Measurements from ENCODE around the gene TMCC2.
"Not testable (repeated sequence)": the region's sequence is repeated elsewhere in the genome, so short reads cannot be mapped to it uniquely, and the experiment has no call there.

The TMCC2 gene

DNA sequence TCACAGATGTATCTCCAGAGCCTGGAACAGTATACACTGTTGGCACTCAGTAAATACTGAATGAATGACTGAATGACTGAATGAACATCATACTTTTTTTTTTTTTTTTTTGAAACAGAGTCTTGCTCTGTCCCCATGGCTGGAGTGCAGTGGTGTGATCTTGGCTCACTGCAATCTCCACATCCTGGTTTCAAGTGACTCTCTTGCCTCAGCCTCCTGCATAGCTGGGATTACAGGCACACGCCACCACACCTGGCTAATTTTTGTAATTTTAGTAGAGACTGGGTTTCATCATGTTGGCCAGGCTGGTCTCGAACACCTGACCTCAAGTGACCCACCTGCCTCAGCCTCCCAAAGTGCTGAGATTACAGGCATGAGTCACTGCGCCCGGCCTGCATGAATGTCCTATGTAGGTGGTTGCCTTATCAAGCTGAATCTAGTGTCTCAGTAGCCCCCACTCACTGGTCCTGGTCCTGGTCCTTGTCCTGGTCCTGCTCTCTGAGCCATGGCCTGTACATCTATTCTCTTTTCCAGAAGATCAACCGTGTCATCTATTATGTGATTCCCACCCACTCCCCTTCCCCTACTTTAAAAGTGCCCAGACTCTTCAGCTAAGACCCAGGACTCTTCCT lies 69.9 kb downstream of the TMCC2 start:
- not testable (repeated sequence) for ATAC-seq

DNA sequence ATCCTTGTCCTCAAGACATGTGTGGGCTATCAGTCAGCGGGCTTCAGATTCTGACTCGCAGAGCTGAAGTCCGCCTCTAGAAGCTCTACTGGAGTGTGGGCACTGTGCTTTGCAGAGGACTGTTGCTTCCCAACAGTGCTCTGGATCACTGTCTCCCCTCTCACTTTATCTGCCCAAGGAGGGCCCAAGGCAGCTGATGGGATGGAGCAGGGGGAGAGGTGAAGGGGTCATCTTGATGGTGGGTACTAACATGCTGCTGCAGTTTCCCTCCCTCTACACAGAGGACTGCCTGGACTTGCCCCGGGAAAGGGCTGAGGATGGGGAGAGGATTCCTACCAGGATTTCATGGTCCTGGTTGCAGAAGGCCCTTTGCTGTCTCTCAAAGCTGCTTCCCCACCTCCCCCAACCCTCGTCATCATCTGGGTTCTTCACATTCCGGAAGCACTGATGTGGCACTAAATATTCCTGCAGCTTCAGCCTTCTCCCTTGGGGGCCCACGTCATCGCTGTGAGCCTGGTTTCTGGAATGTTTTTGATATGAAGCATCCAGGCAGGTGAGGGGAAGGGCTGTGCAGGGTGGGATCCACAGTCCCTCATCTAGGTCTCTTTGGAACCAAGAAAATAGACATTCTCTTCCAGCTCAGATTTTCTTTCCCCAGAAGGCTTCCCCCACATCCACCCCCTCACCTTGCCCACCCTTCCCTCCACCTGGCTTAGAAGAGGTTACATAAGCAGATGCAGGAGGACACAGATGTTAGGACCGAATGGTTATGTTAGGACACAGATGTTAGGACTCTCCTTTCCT lies 70.6 kb downstream of the TMCC2 start:
- TF ChIP-seq, protein P1, sequence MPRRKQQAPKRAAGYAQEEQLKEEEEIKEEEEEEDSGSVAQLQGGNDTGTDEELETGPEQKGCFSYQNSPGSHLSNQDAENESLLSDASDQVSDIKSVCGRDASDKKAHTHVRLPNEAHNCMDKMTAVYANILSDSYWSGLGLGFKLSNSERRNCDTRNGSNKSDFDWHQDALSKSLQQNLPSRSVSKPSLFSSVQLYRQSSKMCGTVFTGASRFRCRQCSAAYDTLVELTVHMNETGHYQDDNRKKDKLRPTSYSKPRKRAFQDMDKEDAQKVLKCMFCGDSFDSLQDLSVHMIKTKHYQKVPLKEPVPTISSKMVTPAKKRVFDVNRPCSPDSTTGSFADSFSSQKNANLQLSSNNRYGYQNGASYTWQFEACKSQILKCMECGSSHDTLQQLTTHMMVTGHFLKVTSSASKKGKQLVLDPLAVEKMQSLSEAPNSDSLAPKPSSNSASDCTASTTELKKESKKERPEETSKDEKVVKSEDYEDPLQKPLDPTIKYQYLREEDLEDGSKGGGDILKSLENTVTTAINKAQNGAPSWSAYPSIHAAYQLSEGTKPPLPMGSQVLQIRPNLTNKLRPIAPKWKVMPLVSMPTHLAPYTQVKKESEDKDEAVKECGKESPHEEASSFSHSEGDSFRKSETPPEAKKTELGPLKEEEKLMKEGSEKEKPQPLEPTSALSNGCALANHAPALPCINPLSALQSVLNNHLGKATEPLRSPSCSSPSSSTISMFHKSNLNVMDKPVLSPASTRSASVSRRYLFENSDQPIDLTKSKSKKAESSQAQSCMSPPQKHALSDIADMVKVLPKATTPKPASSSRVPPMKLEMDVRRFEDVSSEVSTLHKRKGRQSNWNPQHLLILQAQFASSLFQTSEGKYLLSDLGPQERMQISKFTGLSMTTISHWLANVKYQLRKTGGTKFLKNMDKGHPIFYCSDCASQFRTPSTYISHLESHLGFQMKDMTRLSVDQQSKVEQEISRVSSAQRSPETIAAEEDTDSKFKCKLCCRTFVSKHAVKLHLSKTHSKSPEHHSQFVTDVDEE (CRISPR knock-in tag; IDR thresholded peaks at IDR 0.05) = no peak
- TF ChIP-seq OSR1 (CRISPR knock-in tag; IDR thresholded peaks at IDR 0.05) (0 out of 2 replicates have a peak, but pooled peaks have one; percentile 57), TOX (CRISPR knock-in tag; IDR thresholded peaks at IDR 0.05; ENCODE audit: borderline replicate concordance) (peak; percentile 77; the same call in 1 of the 2 replicates), PPARA (CRISPR knock-in tag; IDR thresholded peaks at IDR 0.05; ENCODE audit: borderline replicate concordance) (no peak)
- TF ChIP-seq, protein P2, sequence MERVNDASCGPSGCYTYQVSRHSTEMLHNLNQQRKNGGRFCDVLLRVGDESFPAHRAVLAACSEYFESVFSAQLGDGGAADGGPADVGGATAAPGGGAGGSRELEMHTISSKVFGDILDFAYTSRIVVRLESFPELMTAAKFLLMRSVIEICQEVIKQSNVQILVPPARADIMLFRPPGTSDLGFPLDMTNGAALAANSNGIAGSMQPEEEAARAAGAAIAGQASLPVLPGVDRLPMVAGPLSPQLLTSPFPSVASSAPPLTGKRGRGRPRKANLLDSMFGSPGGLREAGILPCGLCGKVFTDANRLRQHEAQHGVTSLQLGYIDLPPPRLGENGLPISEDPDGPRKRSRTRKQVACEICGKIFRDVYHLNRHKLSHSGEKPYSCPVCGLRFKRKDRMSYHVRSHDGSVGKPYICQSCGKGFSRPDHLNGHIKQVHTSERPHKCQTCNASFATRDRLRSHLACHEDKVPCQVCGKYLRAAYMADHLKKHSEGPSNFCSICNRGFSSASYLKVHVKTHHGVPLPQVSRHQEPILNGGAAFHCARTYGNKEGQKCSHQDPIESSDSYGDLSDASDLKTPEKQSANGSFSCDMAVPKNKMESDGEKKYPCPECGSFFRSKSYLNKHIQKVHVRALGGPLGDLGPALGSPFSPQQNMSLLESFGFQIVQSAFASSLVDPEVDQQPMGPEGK (CRISPR knock-in tag; IDR thresholded peaks at IDR 0.05; ENCODE audit: borderline replicate concordance) = 0 out of 2 replicates have a peak, but pooled peaks have one; percentile 23
- peak; percentile 69 for ATAC-seq

DNA sequence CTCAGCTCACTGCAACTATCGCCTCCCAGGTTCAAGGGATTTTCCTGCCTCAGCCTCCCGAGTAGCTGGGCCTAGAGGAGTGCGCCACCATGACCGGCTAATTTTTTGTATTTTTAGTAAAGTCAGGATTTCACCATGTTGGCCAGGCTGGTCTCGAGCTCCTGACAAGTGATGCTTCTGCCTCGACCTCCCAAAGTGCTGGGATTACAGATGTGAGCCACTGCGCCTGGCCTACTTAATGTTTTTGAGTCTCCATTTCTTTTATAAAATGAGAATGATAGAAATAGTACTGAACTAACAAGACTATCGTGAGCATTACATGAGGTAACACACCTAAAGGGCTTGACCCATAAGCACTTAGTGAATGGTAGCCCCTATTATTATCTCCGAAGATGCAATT lies 72.4 kb downstream of the TMCC2 start:
- TF ChIP-seq ISL1 (CRISPR knock-in tag; IDR thresholded peaks at IDR 0.05) (no peak), ZNF70 (CRISPR knock-in tag; IDR thresholded peaks at IDR 0.05) (no peak), ZNF565 (CRISPR knock-in tag; conservative IDR thresholded peaks at IDR 0.05; ENCODE audit: low read depth) (no peak), PPARA (CRISPR knock-in tag; IDR thresholded peaks at IDR 0.05; ENCODE audit: borderline replicate concordance) (no peak), RARB (CRISPR knock-in tag; IDR thresholded peaks at IDR 0.05) (no peak), TCF4 (CRISPR knock-in tag; IDR thresholded peaks at IDR 0.05; ENCODE audit: borderline replicate concordance) (no peak)
- TF ChIP-seq, protein P2 (CRISPR knock-in tag; IDR thresholded peaks at IDR 0.05; ENCODE audit: borderline replicate concordance) = no peak
- no peak for ATAC-seq

DNA sequence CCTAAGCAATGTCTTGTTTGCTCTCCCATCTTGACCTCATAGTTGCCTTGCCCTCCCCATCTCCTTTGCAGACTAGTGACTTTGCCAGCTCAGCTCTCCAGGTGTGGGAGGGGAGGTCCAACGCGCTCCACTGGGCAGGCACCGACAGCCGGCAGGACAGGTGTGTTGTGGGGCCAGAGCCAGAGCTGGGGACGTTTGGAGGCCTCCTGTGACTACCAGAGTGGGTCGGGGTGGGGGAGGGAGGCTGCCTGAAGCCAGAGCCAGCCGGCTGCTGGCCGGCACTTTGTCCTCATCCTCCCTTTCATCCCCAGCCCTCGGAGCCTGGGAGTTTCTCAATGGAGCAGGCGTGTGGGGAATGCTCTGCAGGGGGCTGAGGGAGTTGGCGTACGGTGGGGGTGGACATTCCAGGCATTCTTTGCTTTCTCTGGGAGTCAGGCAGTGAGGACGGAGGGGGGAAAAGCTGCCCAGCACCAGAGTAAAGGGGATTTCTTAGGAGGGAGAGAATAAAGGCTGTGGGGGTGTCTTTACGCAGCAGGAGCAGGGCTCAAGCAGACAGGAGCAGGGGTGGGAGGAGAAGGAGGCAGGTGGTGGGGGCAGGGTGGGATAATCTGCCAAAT lies 73.6 kb downstream of the TMCC2 start:
- TF ChIP-seq TCF4 (CRISPR knock-in tag; IDR thresholded peaks at IDR 0.05; ENCODE audit: borderline replicate concordance) = no peak
- no peak for TF ChIP-seq PPARA (CRISPR knock-in tag; IDR thresholded peaks at IDR 0.05; ENCODE audit: borderline replicate concordance)
- TF ChIP-seq ZNF565 (CRISPR knock-in tag; conservative IDR thresholded peaks at IDR 0.05; ENCODE audit: low read depth) = no peak
- no peak for TF ChIP-seq CSDC2 (CRISPR knock-in tag; IDR thresholded peaks at IDR 0.05)
- TF ChIP-seq ZFP3 (CRISPR knock-in tag; IDR thresholded peaks at IDR 0.05) = 0 out of 2 replicates have a peak, but pooled peaks have one; percentile 30
- no peak for TF ChIP-seq RARB (CRISPR knock-in tag; IDR thresholded peaks at IDR 0.05)
- TF ChIP-seq, protein P2 (CRISPR knock-in tag; IDR thresholded peaks at IDR 0.05; ENCODE audit: borderline replicate concordance) = peak; percentile 92
- peak; percentile 18; the same call in 1 of the 2 replicates for TF ChIP-seq GLIS3 (CRISPR knock-in tag; IDR thresholded peaks at IDR 0.05)
- peak; percentile 76 for ATAC-seq
